Neural cell (in vitro differentiated cells): ENCODE results near the gene PPM1N.

ENCODE experiments used
- CTCF ChIP-seq: fragments of 450-650 bp; IDR thresholded peaks from 2 replicates; pipeline ENCODE4 v1.5.1; 2014; ENCODE audit warnings: antibody characterized with exemption, mild to moderate bottlenecking, moderate library complexity; ENCODE audit not compliant: poor library complexity, severe bottlenecking
- EP300 ChIP-seq: fragments of 450-650 bp; conservative IDR thresholded peaks from 2 replicates; pipeline ENCODE4 v1.6.1; 2014; ENCODE audit warnings: antibody characterized with exemption, mild to moderate bottlenecking, moderate library complexity; ENCODE audit not compliant: poor library complexity, severe bottlenecking
- EZH2 ChIP-seq: fragments of 200-600, 300-800 bp; shearing (Covaris generic), sonication (generic); IDR thresholded peaks from 2 replicates; pipeline ENCODE4 v1.6.1; 2014; ENCODE audit warnings: antibody characterized with exemption, low read length, borderline replicate concordance, mild to moderate bottlenecking; ENCODE audit not compliant: insufficient read depth, poor library complexity, severe bottlenecking
- POLR2AphosphoS5 ChIP-seq: IDR thresholded peaks from 2 replicates; pipeline ENCODE4 v1.6.1; 2012
- RAD21 ChIP-seq: fragments of 450-650 bp; conservative IDR thresholded peaks from 2 replicates; pipeline ENCODE4 v1.6.1; 2014; ENCODE audit warnings: antibody characterized with exemption, mild to moderate bottlenecking, moderate library complexity
- REST ChIP-seq: IDR thresholded peaks from 2 replicates; pipeline ENCODE4 v1.6.1; 2012; ENCODE audit warnings: borderline replicate concordance

- no peak for TF ChIP-seq POLR2AphosphoS5
- TF ChIP-seq CTCF: no peak
- no peak for TF ChIP-seq EZH2
- TF ChIP-seq RAD21: no peak
- no peak for TF ChIP-seq EP300
- no peak for TF ChIP-seq REST
These were observed 27.5 kb upstream of the PPM1N start for GRCh38 chr19:45470762-45471081.
